Activated B cell treated with CpG ODN at 0.5 μM for 24 hours (primary cell): ENCODE results near the gene TGFBR2. TPM values are rescaled to one million over a fixed set of nuclear protein-coding genes. Genes with fewer than 3 reads are reported as not detected.

ENCODE experiments used
- ATAC-seq: fragments of 200-7000 bp; cut with Tn5 transposase; one replicate; pipeline ENCODE4 v1.10.0; 2021; ENCODE audit warnings: low read depth, mild to moderate bottlenecking, moderate library complexity
- CTCF ChIA-PET: fragments of 350-600 bp; sonication (Branson Sonifier 250); formaldehyde crosslinking; loops from one replicate; lab custom pipeline; 2021; ENCODE audit warnings: antibody characterized with exemption; lab: Charles Lee
- POLR2A ChIA-PET: fragments of 350-600 bp; sonication (Branson Sonifier 250); formaldehyde crosslinking; loops from one replicate; lab custom pipeline; 2021; ENCODE audit warnings: antibody characterized with exemption; lab: Charles Lee
- DNase-seq: peaks from one replicate; pipeline ENCODE4 v3.0.0; 2022
- H3K27ac Mint-ChIP-seq: one replicate; pipeline ENCODE4 v1.8.0; 2020; ENCODE audit warnings: mixed read lengths
- H3K27me3 Mint-ChIP-seq: one replicate; pipeline ENCODE4 v1.8.0; 2021; ENCODE audit warnings: mixed read lengths
- H3K36me3 Mint-ChIP-seq: one replicate; pipeline ENCODE4 v1.8.0; 2021; ENCODE audit warnings: low read depth, mixed read lengths
- H3K4me1 Mint-ChIP-seq: one replicate; pipeline ENCODE4 v1.8.0; 2021; ENCODE audit warnings: mixed read lengths
- H3K4me3 Mint-ChIP-seq: one replicate; pipeline ENCODE4 v1.8.0; 2020; ENCODE audit warnings: mild to moderate bottlenecking, mixed read lengths
- H3K9me3 Mint-ChIP-seq: one replicate; pipeline ENCODE4 v1.8.0; 2020; ENCODE audit warnings: mixed read lengths
- CTCF ChIP-seq: fragments of 200-600 bp; IDR thresholded peaks from one replicate; pipeline ENCODE4 v1.8.0; 2022; ENCODE audit warnings: antibody characterized with exemption, mild to moderate bottlenecking
- intact Hi-C: fragments of 100-400 bp; cut with micrococcal nuclease; formaldehyde crosslinking; loops from one replicate; pipeline ENCODE4 v1.15.1; 2024
- total RNA-seq: library from RNA; stranded (reverse); gene quantifications from 2 replicates; pipeline ENCODE4 v1.2.3, GENCODE V29; 2022

TGFBR2 gene
- total RNA-seq, 1 donor from 2014 or later, result 104 TPM

GRCh38 chr3:30617069-30617468 is 10.7 kb downstream of the TGFBR2 start:
- Mint-ChIP-seq H3K4me3 (peak overlapping the region; percentile 0), H3K4me1 (peaks cover 96% of the 10 kb centered on the region), H3K27ac (peak overlapping the region; percentile 75), H3K36me3 (peaks cover 67% of the 10 kb centered on the region), H3K27me3 (no peaks in the 10 kb centered on the region), H3K9me3 (no peaks in the 10 kb centered on the region)
- CTCF ChIA-PET, result interaction anchor here (1.3 to 1.5 kb wide), 3 partner anchors 12 to 418 kb away, joined by 3 to 4 read pairs (median 3); no protein-coding TSS in a partner anchor
- POLR2A ChIA-PET, result interaction anchor here (0.7 to 6.8 kb wide), 7 partner anchors 8 to 114 kb away, joined by 4 to 79 read pairs (median 5); partner anchors contain the start of gene TGFBR2
- intact Hi-C loops, result no loop called here
- DNase-seq, result no peak
- ATAC-seq, result no peak
- no peak for TF ChIP-seq CTCF

- Mint-ChIP-seq H3K4me3 (peak overlapping the region; percentile 1), H3K9me3 (no peaks in the 10 kb centered on the region), H3K4me1 (peaks cover 96% of the 10 kb centered on the region), H3K27me3 (no peaks in the 10 kb centered on the region), H3K27ac (peak overlapping the region; percentile 78), H3K36me3 (peaks cover 70% of the 10 kb centered on the region)
- ChIA-PET CTCF (interaction anchor here (1.4 kb wide), 1 partner anchor 11 kb away, joined by 3 read pairs; no protein-coding TSS in a partner anchor), POLR2A (interaction anchor here (0.7 to 6.8 kb wide), 4 partner anchors 11 to 51 kb away, joined by 3 to 79 read pairs (median 4); partner anchors contain the start of gene TGFBR2)
- DNase-seq (no peak), ATAC-seq (no peak)
- intact Hi-C loops, result no loop called here
- no peak for TF ChIP-seq CTCF
Measured at GRCh38 chr3:30617653-30618052, 11.3 kb downstream of the TGFBR2 start.

GRCh38 chr3:30618526-30618925 is 12.1 kb downstream of the TGFBR2 start:
- POLR2A ChIA-PET, result interaction anchor here (0.5 to 6.8 kb wide), 8 partner anchors 11 to 291 kb away, joined by 3 to 79 read pairs (median 4); partner anchors contain the start of gene TGFBR2
- Mint-ChIP-seq H3K9me3 (no peaks in the 10 kb centered on the region), H3K36me3 (peaks cover 68% of the 10 kb centered on the region), H3K4me3 (peak overlapping the region; percentile 39), H3K4me1 (peaks cover 96% of the 10 kb centered on the region), H3K27me3 (no peaks in the 10 kb centered on the region), H3K27ac (peak overlapping the region; percentile 78)
- no peak for ATAC-seq
- CTCF ChIA-PET, result no interaction called here
- no peak for DNase-seq
- intact Hi-C loops, result no loop called here
- no peak for TF ChIP-seq CTCF

- Mint-ChIP-seq H3K36me3 (peaks cover 72% of the 10 kb centered on the region), H3K4me3 (peak overlapping the region; percentile 32)
Measured at GRCh38 chr3:30619318-30619717, 12.9 kb downstream of the TGFBR2 start.

More at GRCh38 chr3:30619318-30619717, 12.9 kb downstream of the TGFBR2 start:
- no peak for DNase-seq
- intact Hi-C loops, result no loop called here
- H3K27ac Mint-ChIP-seq, result peak overlapping the region; percentile 91
- no peak for TF ChIP-seq CTCF
- ChIA-PET CTCF (interaction anchor here (1.0 kb wide), 1 partner anchor 15 kb away, joined by 4 read pairs; no protein-coding TSS in a partner anchor), POLR2A (interaction anchor here (0.8 to 6.8 kb wide), 5 partner anchors 10 to 141 kb away, joined by 3 to 79 read pairs (median 7); partner anchors contain the start of gene TGFBR2)
- ATAC-seq, result no peak
- no peaks in the 10 kb centered on the region for H3K27me3 Mint-ChIP-seq
- H3K9me3 Mint-ChIP-seq, result no peaks in the 10 kb centered on the region
- peaks cover 96% of the 10 kb centered on the region for H3K4me1 Mint-ChIP-seq
